ENCODE measurements around the gene PIK3CA.

- TF ChIP-seq BHLHE40 (IDR thresholded peaks at IDR 0.05; ENCODE audit: borderline replicate concordance) (no peak), TARDBP (IDR thresholded peaks at IDR 0.05) (no peak), FOXK2 (IDR thresholded peaks at IDR 0.05) (no peak), ELF4 (IDR thresholded peaks at IDR 0.05) (no peak), LEF1 (IDR thresholded peaks at IDR 0.05; ENCODE audit: borderline replicate concordance) (no peak), SP1 (IDR thresholded peaks at IDR 0.05) (no peak), ARNT (IDR thresholded peaks at IDR 0.05) (no peak), CTBP1 (IDR thresholded peaks at IDR 0.05; ENCODE audit: borderline replicate concordance) (no peak), FOXM1 (IDR thresholded peaks at IDR 0.05; ENCODE audit: borderline replicate concordance) (no peak), FOXA1 (IDR thresholded peaks at IDR 0.05) (no peak), SUZ12 (IDR thresholded peaks at IDR 0.05) (no peak), ZNF384 (IDR thresholded peaks at IDR 0.05) (no peak), HDGF (IDR thresholded peaks at IDR 0.05; ENCODE audit: borderline replicate concordance) (no peak), L3MBTL2 (conservative IDR thresholded peaks at IDR 0.05) (no peak)
These were observed 2.5 kb downstream of the PIK3CA start for GRCh38 chr3:179150610-179151009.

Data from HEK293T (cell line).